Keratinocyte (primary cell): ENCODE data around the gene AGL. TPM values are rescaled to one million over a fixed set of nuclear protein-coding genes. Genes with fewer than 3 reads are reported as not detected.
"Not testable (repeated sequence)": the region's sequence is repeated elsewhere in the genome, so short reads cannot be mapped to it uniquely, and the experiment has no call there.

Experiments
- DNase-seq: peaks from one replicate; pipeline ENCODE4 v3.0.0-alpha.2; 2011; ENCODE audit warnings: low read depth, missing footprints, low spot score
- FAIRE-seq: peaks from 2 replicates; lab custom pipeline; 2011; peaks lifted over from hg19 to GRCh38; lab: Jason Lieb, UNC
- H2AFZ ChIP-seq: 2 replicates; pipeline ENCODE4 v1.6.0; 2012; ENCODE audit warnings: low read length, control low read depth, inconsistent platforms; ENCODE audit not compliant: control insufficient read depth
- H3K27ac ChIP-seq: 2 replicates; pipeline ENCODE4 v1.5.1; 2011; ENCODE audit warnings: low read length; ENCODE audit not compliant: control insufficient read depth, insufficient read depth
- H3K27me3 ChIP-seq: 3 replicates; pipeline ENCODE4 v1.6.0; 2011; ENCODE audit warnings: low read length; ENCODE audit not compliant: control insufficient read depth, insufficient read depth; ENCODE audit errors: extremely low read depth
- H3K36me3 ChIP-seq, 2 experiments: 2 replicates in 1 of 2; 3 replicates in 1 of 2; pipeline ENCODE4 v1.5.1; 2011; ENCODE audit warnings: low read length in 2 of 2, mild to moderate bottlenecking in 1 of 2; ENCODE audit not compliant: control insufficient read depth in 2 of 2, insufficient read depth in 2 of 2; ENCODE audit errors: extremely low read depth in 1 of 2
- H3K4me1 ChIP-seq: 3 replicates; pipeline ENCODE4 v1.5.1; 2011; ENCODE audit warnings: low read length; ENCODE audit not compliant: control insufficient read depth, insufficient read depth; ENCODE audit errors: extremely low read depth
- H3K4me2 ChIP-seq: 3 replicates; pipeline ENCODE4 v1.6.0; 2011; ENCODE audit warnings: low read depth, low read length; ENCODE audit not compliant: control insufficient read depth, insufficient read depth; ENCODE audit errors: extremely low read depth
- H3K4me3 ChIP-seq, 3 experiments: fragments of 200-600 bp in 1 of 3; sonication (generic) in 1 of 3; 2 replicates in 2 of 3; 3 replicates in 1 of 3; pipeline ENCODE4 v1.5.1; 2011 to 2016; ENCODE audit warnings: low read length in 3 of 3, mild to moderate bottlenecking in 3 of 3, control low read depth in 2 of 3, inconsistent platforms in 1 of 3, low read depth in 1 of 3, mixed read lengths in 1 of 3, mixed run types in 1 of 3, moderate library complexity in 1 of 3; ENCODE audit not compliant: control insufficient read depth in 2 of 3, insufficient read depth in 2 of 3; ENCODE audit errors: extremely low read depth in 1 of 3
- H3K79me2 ChIP-seq: 2 replicates; pipeline ENCODE4 v1.6.0; 2012; ENCODE audit warnings: low read length; ENCODE audit not compliant: control insufficient read depth, insufficient read depth
- H3K9ac ChIP-seq: 3 replicates; pipeline ENCODE4 v1.6.0; 2011; ENCODE audit warnings: low read length; ENCODE audit not compliant: control insufficient read depth, insufficient read depth; ENCODE audit errors: extremely low read depth
- H3K9me1 ChIP-seq: 3 replicates; pipeline ENCODE4 v1.6.0; 2011; ENCODE audit warnings: low read length; ENCODE audit not compliant: control insufficient read depth, insufficient read depth; ENCODE audit errors: extremely low read depth
- H3K9me3 ChIP-seq: 2 replicates; pipeline ENCODE4 v1.5.1; 2012; ENCODE audit warnings: low read depth, low read length; ENCODE audit not compliant: control insufficient read depth
- H4K20me1 ChIP-seq: 3 replicates; pipeline ENCODE4 v1.6.0; 2011; ENCODE audit warnings: low read length; ENCODE audit not compliant: control insufficient read depth, insufficient read depth; ENCODE audit errors: extremely low read depth
- CTCF ChIP-seq, 3 experiments: IDR thresholded peaks in 1 of 3; conservative IDR thresholded peaks in 1 of 3; optimal IDR thresholded peaks in 1 of 3; 2 replicates in 2 of 3; 3 replicates in 1 of 3; pipeline versions ENCODE3 to v1.5.1; 2011; ENCODE audit warnings: low read length in 3 of 3, mild to moderate bottlenecking in 3 of 3, moderate library complexity in 2 of 3, control low read depth in 1 of 3, inconsistent platforms in 1 of 3; ENCODE audit not compliant: insufficient read depth in 2 of 3; ENCODE audit errors: extremely low read depth in 1 of 3
- EZH2 ChIP-seq: IDR thresholded peaks from one replicate; pipeline ENCODE4 v1.6.1; 2012; ENCODE audit warnings: inconsistent platforms, mild to moderate bottlenecking, low read length, moderate library complexity
- dilution Hi-C: fragments of 300-500 bp; cut with MboI; formaldehyde crosslinking; loops from one replicate; pipeline ENCODE4 v1.7.0; 2020; ENCODE audit warnings: low sequenced_read_pairs; ENCODE audit not compliant: extremely low pct_ligation_motif_present
- polyA plus RNA-seq, 5 experiments: library from polyadenylated mRNA; depleted of rRNA in 3 of 5; stranded (reverse) in 3 of 5; stranded (forward) in 1 of 5; unstranded in 1 of 5; fragments of >200 nt; gene quantifications; 1 replicate in 1 of 5; 2 replicates in 3 of 5; 3 replicates in 1 of 5; pipeline versions ENCODE4 v1.2.1 to v1.2.3, GENCODE V29; 2011 to 2012; ENCODE audit warnings: missing spikeins in 2 of 5, low read depth in 1 of 5, low replicate concordance in 1 of 5

AGL gene
- polyA plus RNA-seq, 1 donor (not counting 4 experiments of a cell fraction or from before 2014, with no cell fraction given) = 8.2 TPM

- dilution Hi-C loops = no loop called here
- Histone ChIP-seq H3K9me3 (no peaks in the 10 kb centered on the region), H3K4me1 (peaks cover 3% of the 10 kb centered on the region), H3K4me2 (no peak overlapping the region), H3K27me3 (no peaks in the 10 kb centered on the region), H3K27ac (no peak overlapping the region), H4K20me1 (no peaks in the 10 kb centered on the region), H3K4me3 (no peak overlapping the region), H2AFZ (no peak overlapping the region), H3K9me1 (no peaks in the 10 kb centered on the region), H3K79me2 (no peaks in the 10 kb centered on the region), H3K36me3 (no peaks in the 10 kb centered on the region), H3K9ac (no peak overlapping the region)
- no peak for DNase-seq
- TF ChIP-seq EZH2 = no peak
- TF ChIP-seq CTCF (optimal IDR thresholded peaks at IDR 0.05 in 1 of 3, IDR thresholded peaks at IDR 0.05 in 1 of 3, conservative IDR thresholded peaks at IDR 0.05 in 1 of 3; ENCODE audit: extremely low read depth in 1 of 3, insufficient read depth in 2 of 3, low read length in 3 of 3) = no peak
- no peak for FAIRE-seq
These were observed 41.8 kb downstream of the AGL start for GRCh38 chr1:99891997-99892396.

- H4K20me1 ChIP-seq, H3K27ac ChIP-seq, H3K4me1 ChIP-seq, H3K9me3 ChIP-seq, DNase-seq, H3K4me2 ChIP-seq, FAIRE-seq, H3K79me2 ChIP-seq, H3K9ac ChIP-seq, H3K9me1 ChIP-seq, H3K4me3 ChIP-seq, H3K36me3 ChIP-seq, H3K27me3 ChIP-seq, dilution Hi-C loops, H2AFZ ChIP-seq: not testable (repeated sequence)
These were observed 53.1 kb downstream of the AGL start for GRCh38 chr1:99903278-99903677.

DNA sequence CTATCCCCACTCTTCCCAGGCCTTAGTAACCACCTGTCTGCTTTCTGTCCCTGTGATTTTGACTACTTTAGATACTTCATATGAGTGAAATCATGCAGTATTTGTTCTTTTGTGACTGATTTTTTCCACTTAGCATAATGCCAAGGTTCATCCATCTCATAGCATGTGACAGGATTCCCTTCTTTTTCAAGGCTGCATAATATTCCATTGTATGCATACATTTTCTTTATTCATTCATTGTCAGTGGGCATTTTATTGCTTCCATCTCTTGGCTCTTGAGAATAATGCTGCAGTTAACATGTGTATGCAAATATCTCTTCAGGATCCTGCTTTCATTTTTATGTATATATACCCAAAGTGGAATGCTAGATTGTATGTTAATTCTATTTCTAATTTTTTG is 56.4 kb downstream of the AGL start:
- H3K27ac ChIP-seq = no peak overlapping the region
- no peaks in the 10 kb centered on the region for H3K27me3 ChIP-seq
- TF ChIP-seq EZH2 = no peak
- no peaks in the 10 kb centered on the region for H4K20me1 ChIP-seq
- DNase-seq = no peak
- no peak for FAIRE-seq
- dilution Hi-C loops = no loop called here
- no peak overlapping the region for H3K4me2 ChIP-seq
- no peaks in the 10 kb centered on the region for H3K9me1 ChIP-seq
- no peak overlapping the region for H3K4me3 ChIP-seq
- H3K79me2 ChIP-seq = no peaks in the 10 kb centered on the region
- H3K4me1 ChIP-seq = no peaks in the 10 kb centered on the region
- no peak overlapping the region for H3K9ac ChIP-seq
- H3K36me3 ChIP-seq = peaks cover 0 to 2% of the 10 kb centered on the region in 2 experiments
- H2AFZ ChIP-seq = no peak overlapping the region
- H3K9me3 ChIP-seq = no peaks in the 10 kb centered on the region
